GM12878 (cell line): Measurements from ENCODE around the gene FAM241A. TPM values are rescaled to one million over a fixed set of nuclear protein-coding genes. Genes with fewer than 3 reads are reported as not detected.
A peak's percentile ranks its signal among the peaks of the same experiment; 100 is the strongest.

ENCODE experiments used
- ATAC-seq: fragments of 200-7000 bp; cut with Tn5 transposase; 3 replicates; pipeline ENCODE4 v1.9.1; 2020; ENCODE audit warnings: mild to moderate bottlenecking, moderate library complexity
- BruUV-seq: library from RNA; stranded (reverse); fragments of 400-500 nt; replicated peaks from 2 replicates; lab custom pipeline; 2021; lab: Mats Ljungman, UMichigan
- CTCF ChIA-PET: fragments of 300-600 bp; sonication (Branson Sonifier 250); formaldehyde crosslinking; extraction: SDS; loops from one replicate; lab custom pipeline; 2021; ENCODE audit warnings: inconsistent platforms; lab: Yijun Ruan, JAX
- POLR2A ChIA-PET: fragments of 350-600 bp; formaldehyde crosslinking; extraction: SDS; loops from one replicate; lab custom pipeline; 2021; ENCODE audit warnings: inconsistent platforms; lab: Charles Lee
- RAD21 ChIA-PET: fragments of 300-600 bp; sonication (Branson Sonifier 250); formaldehyde crosslinking; loops from one replicate; lab custom pipeline; 2023; ENCODE audit warnings: antibody characterized with exemption; ENCODE audit not compliant: unreplicated experiment; lab: Charles Lee
- SMC1A ChIA-PET: fragments of 300-600 bp; sonication (Branson Sonifier 250); formaldehyde crosslinking; loops from one replicate; lab custom pipeline; 2023; ENCODE audit not compliant: unreplicated experiment, uncharacterized antibody; lab: Charles Lee
- DNase-seq: peaks from one replicate; pipeline ENCODE4 v3.0.0-alpha.2; 2011; ENCODE audit warnings: low read depth, low spot score
- FAIRE-seq: peaks from 3 replicates; lab custom pipeline; 2011; peaks lifted over from hg19 to GRCh38; lab: Jason Lieb, UNC
- H2AFZ ChIP-seq: 2 replicates; pipeline ENCODE4 v1.6.0; 2011; ENCODE audit warnings: low read depth, low read length, control low read depth; ENCODE audit not compliant: control insufficient read depth
- H3K27ac ChIP-seq: 2 replicates; pipeline ENCODE4 v1.5.1; 2011; ENCODE audit warnings: control low read depth; ENCODE audit not compliant: control insufficient read depth, insufficient read depth
- H3K27me3 ChIP-seq, 2 experiments: replicated peaks in 1 of 2; 2 replicates each; pipeline versions ENCODE4 v1.6.0 to v1.6.1; 2011; ENCODE audit warnings: low read length in 1 of 2; ENCODE audit not compliant: control insufficient read depth in 2 of 2, insufficient read depth in 2 of 2
- H3K36me3 ChIP-seq, 2 experiments: 2 replicates each; pipeline ENCODE4 v1.5.1; 2011; ENCODE audit warnings: low read length in 1 of 2; ENCODE audit not compliant: control insufficient read depth in 2 of 2, insufficient read depth in 2 of 2
- H3K4me1 ChIP-seq: 2 replicates; pipeline ENCODE4 v1.6.1; 2011; ENCODE audit warnings: mild to moderate bottlenecking, low read length, moderate library complexity, mixed read lengths; ENCODE audit not compliant: control insufficient read depth, insufficient read depth
- H3K4me2 ChIP-seq: 2 replicates; pipeline ENCODE4 v1.6.0; 2011; ENCODE audit warnings: control low read depth; ENCODE audit not compliant: control insufficient read depth, insufficient read depth
- H3K4me3 ChIP-seq: fragments of 200-600 bp; sonication (generic); 2 replicates; pipeline ENCODE4 v1.5.1; 2016
- H3K79me2 ChIP-seq: 2 replicates; pipeline ENCODE4 v1.6.0; 2011; ENCODE audit warnings: low read length; ENCODE audit not compliant: control insufficient read depth, insufficient read depth
- H3K9ac ChIP-seq: 2 replicates; pipeline ENCODE4 v1.8.0; 2011; ENCODE audit warnings: low read length, control low read depth, mixed read lengths; ENCODE audit not compliant: control insufficient read depth, insufficient read depth
- H3K9me3 ChIP-seq: replicated peaks from 3 replicates; pipeline ENCODE4 v1.5.1; 2011; ENCODE audit warnings: mild to moderate bottlenecking, low read length; ENCODE audit not compliant: control insufficient read depth, insufficient read depth
- H4K20me1 ChIP-seq: 2 replicates; pipeline ENCODE4 v1.6.0; 2011; ENCODE audit not compliant: control insufficient read depth, insufficient read depth
- CBX5 ChIP-seq: sonication (generic); IDR thresholded peaks from 2 replicates; pipeline ENCODE4 v1.6.1; 2016; ENCODE audit warnings: low read depth, moderate library complexity, mild to moderate bottlenecking, inconsistent platforms
- CREB1 ChIP-seq: IDR thresholded peaks from 2 replicates; pipeline ENCODE4 v1.6.1; 2012; ENCODE audit warnings: low read depth, mild to moderate bottlenecking, inconsistent platforms
- CREM ChIP-seq: IDR thresholded peaks from 2 replicates; pipeline ENCODE4 v1.6.1; 2014; ENCODE audit warnings: antibody characterized with exemption, low read depth
- DPF2 ChIP-seq: fragments of 450-650 bp; IDR thresholded peaks from 2 replicates; pipeline ENCODE4 v1.6.1; 2017; ENCODE audit warnings: mild to moderate bottlenecking
- ETV6 ChIP-seq, 2 experiments: fragments of 450-650 bp in 1 of 2; IDR thresholded peaks in 1 of 2; conservative IDR thresholded peaks in 1 of 2; 2 replicates each; pipeline ENCODE4 v1.6.1; 2014; ENCODE audit warnings: antibody characterized with exemption in 1 of 2, borderline replicate concordance in 1 of 2, low read depth in 1 of 2, mild to moderate bottlenecking in 1 of 2, moderate library complexity in 1 of 2
- HCFC1 ChIP-seq: fragments of 150-350 bp; IDR thresholded peaks from 2 replicates; pipeline ENCODE4 v1.6.1; 2014; ENCODE audit warnings: low read length
- HDAC2 ChIP-seq: fragments of 200-600 bp; sonication (generic); IDR thresholded peaks from 2 replicates; pipeline ENCODE4 v1.6.1; 2017
- IKZF1 ChIP-seq: fragments of 450-650 bp; conservative IDR thresholded peaks from 2 replicates; pipeline ENCODE4 v1.6.1; 2017; ENCODE audit warnings: antibody characterized with exemption, mild to moderate bottlenecking
- JUND ChIP-seq: IDR thresholded peaks from 2 replicates; pipeline ENCODE4 v1.6.1; 2012; ENCODE audit warnings: low read depth, mild to moderate bottlenecking, low read length, improper control_type of control experiment, moderate library complexity
- LARP7 ChIP-seq: fragments of 450-650 bp; IDR thresholded peaks from 2 replicates; pipeline ENCODE4 v1.6.1; 2017; ENCODE audit warnings: mild to moderate bottlenecking
- MTA2 ChIP-seq: fragments of 450-650 bp; IDR thresholded peaks from 2 replicates; pipeline ENCODE4 v1.6.1; 2016; ENCODE audit warnings: low read depth, mild to moderate bottlenecking, moderate library complexity
- NFIC ChIP-seq: IDR thresholded peaks from 2 replicates; pipeline ENCODE4 v1.6.1; 2012; ENCODE audit warnings: low read depth, mild to moderate bottlenecking, inconsistent platforms, low read length, moderate library complexity
- NR2F1 ChIP-seq: fragments of 450-650 bp; conservative IDR thresholded peaks from 2 replicates; pipeline ENCODE4 v1.6.1; 2017; ENCODE audit warnings: mild to moderate bottlenecking
- TAF1 ChIP-seq: IDR thresholded peaks from 2 replicates; pipeline ENCODE4 v1.6.1; 2011; ENCODE audit warnings: mild to moderate bottlenecking, low read depth, low read length, borderline replicate concordance
- ZNF24 ChIP-seq: fragments of 450-650 bp; IDR thresholded peaks from 2 replicates; pipeline ENCODE4 v1.6.1; 2017; ENCODE audit warnings: antibody characterized with exemption, mild to moderate bottlenecking
- WGBS: methylation state at CpG from one replicate; pipeline ENCODE4 v1.1.6; 2016; ENCODE audit warnings: low lambda C conversion rate; ENCODE audit not compliant: insufficient replicate concordance, insufficient coverage; ENCODE audit errors: missing lambda C conversion rate; 5-methylcytosine and 5-hydroxymethylcytosine counted together
- in situ Hi-C: fragments of 300-500 bp; cut with MboI; formaldehyde crosslinking; loops from 9 replicates; pipeline ENCODE4 v1.14.3; 2018; ENCODE audit warnings: mixed read lengths
- intact Hi-C: fragments of 100-400 bp; cut with micrococcal nuclease; formaldehyde crosslinking; loops from one replicate; pipeline ENCODE4 v1.14.2; 2022; ENCODE audit not compliant: unreplicated experiment
- polyA plus RNA-seq, 11 experiments: library from polyadenylated mRNA; depleted of rRNA in 4 of 11; unstranded in 6 of 11; stranded (reverse) in 5 of 11; fragments of >200 nt; fragmentation: Nextera tagmentation in 4 of 11; fragmentation: Illumina TruSeq in 1 of 11; extraction: Ambion mirVana in 4 of 11; extraction: Trizol in 1 of 11; gene quantifications; 1 replicate in 1 of 11; 2 replicates in 10 of 11; pipeline versions ENCODE4 v1.2.1 to v1.2.3, GENCODE V29; 2011 to 2016; ENCODE audit warnings: inconsistent platforms in 2 of 11, missing spikeins in 2 of 11, low read depth in 1 of 11
- total RNA-seq, 4 experiments: library from RNA; depleted of rRNA in 3 of 4; stranded (reverse); fragments of >200 nt in 3 of 4; fragmentation: Illumina TruSeq in 1 of 4; extraction: Trizol in 1 of 4; gene quantifications; 2 replicates each; pipeline versions ENCODE4 v1.2.1 to v1.2.3, GENCODE V29; 2013 to 2021
- TF ChIP-seq, protein P1 (sequence below): fragments of 450-650 bp; IDR thresholded peaks from 2 replicates; pipeline ENCODE4 v1.6.1; 2016; ENCODE audit warnings: mild to moderate bottlenecking
- TF ChIP-seq, protein P2 (sequence below): IDR thresholded peaks from 2 replicates; pipeline ENCODE4 v1.6.1; 2012; ENCODE audit warnings: mild to moderate bottlenecking, low read depth, low read length
- TF ChIP-seq, protein P3 (sequence below): fragments of 150-350 bp; IDR thresholded peaks from 2 replicates; pipeline ENCODE4 v1.6.1; 2014; ENCODE audit warnings: mild to moderate bottlenecking, low read depth, low read length

The FAM241A gene
- total and polyA plus RNA-seq, 10 of the 15 experiments (the other 5 are each of a cell fraction or from before 2014, with no cell fraction given), result 0.20 to 7.5 (median 2.4) TPM

DNA sequence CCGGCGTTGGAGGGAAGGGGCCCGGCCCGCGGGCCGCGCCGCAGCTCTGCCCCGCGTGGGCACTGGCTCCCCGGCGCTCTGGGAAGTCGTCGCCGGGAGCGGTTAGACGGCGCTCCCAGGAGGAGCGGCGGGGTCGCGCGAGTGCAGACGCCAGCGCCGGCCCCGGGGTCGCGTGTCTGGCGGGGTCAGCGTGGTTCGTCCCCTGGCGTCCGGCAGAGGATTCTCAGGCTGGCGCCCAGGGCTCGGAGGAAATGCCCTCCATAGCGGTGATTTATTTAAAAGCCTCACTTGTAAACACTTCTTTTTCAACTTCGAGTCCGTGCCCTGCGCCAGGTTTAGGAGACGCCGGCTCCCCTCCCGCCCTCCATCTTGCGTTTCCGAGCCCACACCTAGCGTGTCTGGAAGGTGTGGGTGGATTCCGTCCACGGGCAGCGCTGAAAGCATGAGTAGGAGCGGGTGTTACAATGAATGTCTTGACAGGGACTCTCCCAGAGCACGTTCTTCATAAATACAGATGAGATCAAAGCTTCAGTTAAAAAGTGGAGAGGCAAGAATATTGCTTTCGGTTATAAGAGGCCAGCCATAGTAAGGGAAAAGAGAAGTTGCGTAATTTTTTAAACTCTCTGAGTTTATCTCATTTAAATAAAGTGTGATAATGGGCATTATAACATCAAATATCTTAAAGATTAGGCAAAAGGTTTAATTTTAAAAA, 692 bp downstream of the FAM241A start:
- Histone ChIP-seq H2AFZ (peak overlapping the region; percentile 55), H3K4me2 (peak overlapping the region; percentile 76), H3K36me3 (no peaks in the 10 kb centered on the region), H3K9ac (peak overlapping the region; percentile 59), H3K9me3 (no peaks in the 10 kb centered on the region), H4K20me1 (no peaks in the 10 kb centered on the region), H3K79me2 (no peaks in the 10 kb centered on the region; the same call in 1 of the 2 replicates), H3K27ac (no peak overlapping the region), H3K4me3 (peak overlapping the region; percentile 76), H3K4me1 (peaks cover 5% of the 10 kb centered on the region; the same call in 1 of the 2 replicates), H3K27me3 (peaks cover 0 to 2% of the 10 kb centered on the region in 2 experiments; a peak in 2 of 4 replicates)
- ATAC-seq (peak; percentile 69), FAIRE-seq (peak; percentile 75), DNase-seq (peak; percentile 17)
- in situ Hi-C loops (no loop called here), intact Hi-C loops (loop anchor here (2.0 to 5.0 kb wide), 2 partner anchors 44 to 89 kb away; no protein-coding TSS in a partner anchor)
- SMC1A ChIA-PET, result interaction anchor here (1.0 to 2.6 kb wide), 3 partner anchors 40 to 143 kb away, joined by 3 to 11 read pairs (median 3); no protein-coding TSS in a partner anchor
- CTCF ChIA-PET, result interaction anchor here (1.3 kb wide), 1 partner anchor 45 kb away, joined by 3 read pairs; no protein-coding TSS in a partner anchor
- POLR2A ChIA-PET, result no interaction called here
- WGBS, result 2% methylated on average over 48 of the region's 53 CpGs
- no TSS peak for BruUV-seq
- RAD21 ChIA-PET, result interaction anchor here (1.1 to 1.2 kb wide), 2 partner anchors 9 to 87 kb away, joined by 3 to 4 read pairs; no protein-coding TSS in a partner anchor
- TF ChIP-seq, protein P1, sequence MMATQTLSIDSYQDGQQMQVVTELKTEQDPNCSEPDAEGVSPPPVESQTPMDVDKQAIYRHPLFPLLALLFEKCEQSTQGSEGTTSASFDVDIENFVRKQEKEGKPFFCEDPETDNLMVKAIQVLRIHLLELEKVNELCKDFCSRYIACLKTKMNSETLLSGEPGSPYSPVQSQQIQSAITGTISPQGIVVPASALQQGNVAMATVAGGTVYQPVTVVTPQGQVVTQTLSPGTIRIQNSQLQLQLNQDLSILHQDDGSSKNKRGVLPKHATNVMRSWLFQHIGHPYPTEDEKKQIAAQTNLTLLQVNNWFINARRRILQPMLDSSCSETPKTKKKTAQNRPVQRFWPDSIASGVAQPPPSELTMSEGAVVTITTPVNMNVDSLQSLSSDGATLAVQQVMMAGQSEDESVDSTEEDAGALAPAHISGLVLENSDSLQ, result peak; percentile 22; the same call in 1 of the 2 replicates
- TF ChIP-seq ZNF24 (no peak), NFIC (peak; percentile 31; the same call in 1 of the 2 replicates), JUND (no peak), CREB1 (peak; percentile 38), HDAC2 (no peak), NR2F1 (peak; percentile 78), LARP7 (peak; percentile 12; the same call in 1 of the 2 replicates), CBX5 (no peak), DPF2 (peak; percentile 41; the same call in 1 of the 2 replicates), IKZF1 (peak; percentile 93), TAF1 (peak; percentile 23; the same call in 1 of the 2 replicates), ETV6 (conservative IDR thresholded peaks at IDR 0.05 in 1 of 2, IDR thresholded peaks at IDR 0.05 in 1 of 2; ENCODE audit: borderline replicate concordance in 1 of 2, low read depth in 1 of 2) (peak in 1 of 2 experiments; percentile 20; a peak in 1 of 4 replicates), CREM (peak; percentile 38; the same call in 1 of the 2 replicates), MTA2 (0 out of 2 replicates have a peak, but pooled peaks have one; percentile 36), HCFC1 (no peak)
- TF ChIP-seq, protein P2, sequence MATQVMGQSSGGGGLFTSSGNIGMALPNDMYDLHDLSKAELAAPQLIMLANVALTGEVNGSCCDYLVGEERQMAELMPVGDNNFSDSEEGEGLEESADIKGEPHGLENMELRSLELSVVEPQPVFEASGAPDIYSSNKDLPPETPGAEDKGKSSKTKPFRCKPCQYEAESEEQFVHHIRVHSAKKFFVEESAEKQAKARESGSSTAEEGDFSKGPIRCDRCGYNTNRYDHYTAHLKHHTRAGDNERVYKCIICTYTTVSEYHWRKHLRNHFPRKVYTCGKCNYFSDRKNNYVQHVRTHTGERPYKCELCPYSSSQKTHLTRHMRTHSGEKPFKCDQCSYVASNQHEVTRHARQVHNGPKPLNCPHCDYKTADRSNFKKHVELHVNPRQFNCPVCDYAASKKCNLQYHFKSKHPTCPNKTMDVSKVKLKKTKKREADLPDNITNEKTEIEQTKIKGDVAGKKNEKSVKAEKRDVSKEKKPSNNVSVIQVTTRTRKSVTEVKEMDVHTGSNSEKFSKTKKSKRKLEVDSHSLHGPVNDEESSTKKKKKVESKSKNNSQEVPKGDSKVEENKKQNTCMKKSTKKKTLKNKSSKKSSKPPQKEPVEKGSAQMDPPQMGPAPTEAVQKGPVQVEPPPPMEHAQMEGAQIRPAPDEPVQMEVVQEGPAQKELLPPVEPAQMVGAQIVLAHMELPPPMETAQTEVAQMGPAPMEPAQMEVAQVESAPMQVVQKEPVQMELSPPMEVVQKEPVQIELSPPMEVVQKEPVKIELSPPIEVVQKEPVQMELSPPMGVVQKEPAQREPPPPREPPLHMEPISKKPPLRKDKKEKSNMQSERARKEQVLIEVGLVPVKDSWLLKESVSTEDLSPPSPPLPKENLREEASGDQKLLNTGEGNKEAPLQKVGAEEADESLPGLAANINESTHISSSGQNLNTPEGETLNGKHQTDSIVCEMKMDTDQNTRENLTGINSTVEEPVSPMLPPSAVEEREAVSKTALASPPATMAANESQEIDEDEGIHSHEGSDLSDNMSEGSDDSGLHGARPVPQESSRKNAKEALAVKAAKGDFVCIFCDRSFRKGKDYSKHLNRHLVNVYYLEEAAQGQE, result no peak
- TF ChIP-seq, protein P3, sequence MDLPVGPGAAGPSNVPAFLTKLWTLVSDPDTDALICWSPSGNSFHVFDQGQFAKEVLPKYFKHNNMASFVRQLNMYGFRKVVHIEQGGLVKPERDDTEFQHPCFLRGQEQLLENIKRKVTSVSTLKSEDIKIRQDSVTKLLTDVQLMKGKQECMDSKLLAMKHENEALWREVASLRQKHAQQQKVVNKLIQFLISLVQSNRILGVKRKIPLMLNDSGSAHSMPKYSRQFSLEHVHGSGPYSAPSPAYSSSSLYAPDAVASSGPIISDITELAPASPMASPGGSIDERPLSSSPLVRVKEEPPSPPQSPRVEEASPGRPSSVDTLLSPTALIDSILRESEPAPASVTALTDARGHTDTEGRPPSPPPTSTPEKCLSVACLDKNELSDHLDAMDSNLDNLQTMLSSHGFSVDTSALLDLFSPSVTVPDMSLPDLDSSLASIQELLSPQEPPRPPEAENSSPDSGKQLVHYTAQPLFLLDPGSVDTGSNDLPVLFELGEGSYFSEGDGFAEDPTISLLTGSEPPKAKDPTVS, result no peak
